MM.1S (cell line): ENCODE measurements around the gene SPI1.

Experiments
- DNase-seq: peaks from one replicate; pipeline ENCODE4 v3.0.0-alpha.2; 2015
- H2AFZ ChIP-seq: fragments of 300-600 bp; sonication (generic); 2 replicates; pipeline ENCODE4 v1.6.0; 2016; ENCODE audit warnings: antibody characterized with exemption, low read length
- H3F3A ChIP-seq: fragments of 300-600 bp; sonication (generic); 2 replicates; pipeline ENCODE4 v1.6.1; 2016; ENCODE audit warnings: mild to moderate bottlenecking, antibody characterized with exemption, low read length, moderate library complexity, mixed read lengths; ENCODE audit not compliant: insufficient read depth
- H3K27ac ChIP-seq: fragments of 300-600 bp; sonication (generic); 2 replicates; pipeline ENCODE4 v1.5.1; 2016; ENCODE audit warnings: mild to moderate bottlenecking, low read length
- H3K27me3 ChIP-seq: fragments of 300-600 bp; sonication (generic); replicated peaks from 2 replicates; pipeline ENCODE4 v1.6.0; 2016; ENCODE audit warnings: low read length; ENCODE audit not compliant: insufficient read depth
- H3K36me3 ChIP-seq: fragments of 300-600 bp; sonication (generic); replicated peaks from 2 replicates; pipeline ENCODE4 v1.6.1; 2016; ENCODE audit warnings: mild to moderate bottlenecking, low read length, mixed read lengths; ENCODE audit not compliant: insufficient read depth
- H3K4me1 ChIP-seq: fragments of 300-600 bp; sonication (generic); 2 replicates; pipeline ENCODE4 v1.6.1; 2016; ENCODE audit warnings: low read length, mixed read lengths
- H3K4me2 ChIP-seq: fragments of 300-600 bp; sonication (generic); 2 replicates; pipeline ENCODE4 v1.6.0; 2016; ENCODE audit warnings: low read depth, low read length
- H3K4me3 ChIP-seq: fragments of 300-600 bp; sonication (generic); 2 replicates; pipeline ENCODE4 v1.5.1; 2016; ENCODE audit warnings: low read length, mixed read lengths
- H3K79me2 ChIP-seq: fragments of 300-600 bp; sonication (generic); 2 replicates; pipeline ENCODE4 v1.6.1; 2016; ENCODE audit warnings: mixed run types, low read length, mixed read lengths
- H3K9ac ChIP-seq: fragments of 300-600 bp; sonication (generic); 2 replicates; pipeline ENCODE4 v1.6.1; 2016; ENCODE audit warnings: low read length, mixed read lengths
- H3K9me2 ChIP-seq: fragments of 300-600 bp; sonication (generic); replicated peaks from 2 replicates; pipeline ENCODE4 v1.6.1; 2016; ENCODE audit warnings: mild to moderate bottlenecking, low read length, mixed read lengths; ENCODE audit not compliant: insufficient read depth
- H3K9me3 ChIP-seq: fragments of 300-600 bp; sonication (generic); replicated peaks from 2 replicates; pipeline ENCODE4 v1.6.1; 2016; ENCODE audit warnings: mild to moderate bottlenecking, low read length, mixed read lengths; ENCODE audit not compliant: insufficient read depth
- H4K20me1 ChIP-seq: fragments of 300-600 bp; sonication (generic); 2 replicates; pipeline ENCODE4 v1.6.1; 2016; ENCODE audit warnings: mild to moderate bottlenecking, low read length, moderate library complexity, mixed read lengths; ENCODE audit not compliant: insufficient read depth
- EZH2 ChIP-seq: fragments of 300-600 bp; sonication (generic); optimal IDR thresholded peaks from 2 replicates; pipeline ENCODE3; 2017; ENCODE audit warnings: low read depth, mild to moderate bottlenecking, antibody characterized with exemption, low read length, mixed read lengths
- EZH2phosphoT487 ChIP-seq: fragments of 300-600 bp; sonication (generic); IDR thresholded peaks from 2 replicates; pipeline ENCODE4 v1.6.1; 2018; ENCODE audit warnings: antibody characterized with exemption, low read length
- TF ChIP-seq, protein P1 (sequence below): fragments of 300-600 bp; sonication (generic); IDR thresholded peaks from 2 replicates; pipeline ENCODE4 v1.5.1; 2016; ENCODE audit warnings: antibody characterized with exemption, low read length, mixed read lengths

The SPI1 gene

DNA sequence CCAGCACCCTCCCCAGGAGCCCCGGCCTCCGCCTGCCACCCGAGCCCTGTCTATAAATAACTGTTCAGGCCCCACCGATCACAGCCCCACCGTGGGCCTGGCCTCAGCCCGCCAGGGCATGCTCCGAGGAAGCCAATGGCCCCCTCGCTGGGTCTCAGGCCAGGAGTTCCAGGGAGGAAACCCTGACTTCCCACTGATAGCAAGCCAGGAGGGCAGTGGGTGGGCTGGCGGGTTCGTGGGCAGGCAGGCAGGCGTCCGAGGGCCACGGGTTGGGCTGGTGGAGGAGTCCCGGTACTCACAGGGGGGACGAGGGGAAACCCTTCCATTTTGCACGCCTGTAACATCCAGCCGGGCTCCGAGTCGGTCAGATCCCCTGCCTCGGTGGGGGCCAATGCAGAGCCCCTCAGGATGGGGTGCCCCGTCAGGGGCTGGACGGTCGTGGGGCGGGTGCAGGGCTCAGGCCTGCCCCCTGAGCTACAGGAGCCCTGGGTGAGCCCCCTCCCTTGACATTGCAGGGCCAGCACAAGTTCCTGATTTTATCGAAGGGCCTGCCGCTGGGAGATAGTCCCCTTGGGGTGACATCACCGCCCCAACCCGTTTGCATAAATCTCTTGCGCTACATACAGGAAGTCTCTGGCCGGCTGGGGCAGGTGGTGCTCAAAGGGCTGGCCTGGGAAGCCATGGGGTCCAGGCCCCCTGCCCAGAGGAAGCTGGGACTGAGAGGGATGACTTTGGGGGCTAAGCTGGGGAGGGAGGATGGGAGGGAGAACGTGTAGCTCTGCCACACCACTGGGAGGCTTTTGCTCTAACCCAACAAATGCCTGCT lies at the start of gene SPI1:
Gene SPI1, minus strand, starts transcription at position 538 of the 826 bp plus-strand sequence. Its CDS starts 194 bp downstream, at position 344.
- Histone ChIP-seq H3F3A (no peaks in the 10 kb centered on the region), H3K4me1 (0 out of 2 replicates have a peak, but pooled peaks cover 7% of the 10 kb centered on the region), H3K9me2 (no peaks in the 10 kb centered on the region), H4K20me1 (no peaks in the 10 kb centered on the region), H3K4me2 (peak within 1 kb of the TSS; percentile 43), H3K9ac (peak within 1 kb of the TSS; percentile 64), H3K36me3 (no peaks in the 10 kb centered on the region), H3K27me3 (no peaks in the 10 kb centered on the region), H3K79me2 (no peaks in the 10 kb centered on the region), H3K4me3 (peak within 1 kb of the TSS; percentile 56), H3K27ac (no peak within 1 kb of the TSS; the same call in 1 of the 2 replicates), H2AFZ (peak within 1 kb of the TSS; percentile 61), H3K9me3 (no peaks in the 10 kb centered on the region)
- DNase-seq, result peak; percentile 19
- TF ChIP-seq EZH2, result no peak
- TF ChIP-seq, protein P1, sequence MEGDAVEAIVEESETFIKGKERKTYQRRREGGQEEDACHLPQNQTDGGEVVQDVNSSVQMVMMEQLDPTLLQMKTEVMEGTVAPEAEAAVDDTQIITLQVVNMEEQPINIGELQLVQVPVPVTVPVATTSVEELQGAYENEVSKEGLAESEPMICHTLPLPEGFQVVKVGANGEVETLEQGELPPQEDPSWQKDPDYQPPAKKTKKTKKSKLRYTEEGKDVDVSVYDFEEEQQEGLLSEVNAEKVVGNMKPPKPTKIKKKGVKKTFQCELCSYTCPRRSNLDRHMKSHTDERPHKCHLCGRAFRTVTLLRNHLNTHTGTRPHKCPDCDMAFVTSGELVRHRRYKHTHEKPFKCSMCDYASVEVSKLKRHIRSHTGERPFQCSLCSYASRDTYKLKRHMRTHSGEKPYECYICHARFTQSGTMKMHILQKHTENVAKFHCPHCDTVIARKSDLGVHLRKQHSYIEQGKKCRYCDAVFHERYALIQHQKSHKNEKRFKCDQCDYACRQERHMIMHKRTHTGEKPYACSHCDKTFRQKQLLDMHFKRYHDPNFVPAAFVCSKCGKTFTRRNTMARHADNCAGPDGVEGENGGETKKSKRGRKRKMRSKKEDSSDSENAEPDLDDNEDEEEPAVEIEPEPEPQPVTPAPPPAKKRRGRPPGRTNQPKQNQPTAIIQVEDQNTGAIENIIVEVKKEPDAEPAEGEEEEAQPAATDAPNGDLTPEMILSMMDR, result no peak
- TF ChIP-seq EZH2phosphoT487, result no peak

DNA sequence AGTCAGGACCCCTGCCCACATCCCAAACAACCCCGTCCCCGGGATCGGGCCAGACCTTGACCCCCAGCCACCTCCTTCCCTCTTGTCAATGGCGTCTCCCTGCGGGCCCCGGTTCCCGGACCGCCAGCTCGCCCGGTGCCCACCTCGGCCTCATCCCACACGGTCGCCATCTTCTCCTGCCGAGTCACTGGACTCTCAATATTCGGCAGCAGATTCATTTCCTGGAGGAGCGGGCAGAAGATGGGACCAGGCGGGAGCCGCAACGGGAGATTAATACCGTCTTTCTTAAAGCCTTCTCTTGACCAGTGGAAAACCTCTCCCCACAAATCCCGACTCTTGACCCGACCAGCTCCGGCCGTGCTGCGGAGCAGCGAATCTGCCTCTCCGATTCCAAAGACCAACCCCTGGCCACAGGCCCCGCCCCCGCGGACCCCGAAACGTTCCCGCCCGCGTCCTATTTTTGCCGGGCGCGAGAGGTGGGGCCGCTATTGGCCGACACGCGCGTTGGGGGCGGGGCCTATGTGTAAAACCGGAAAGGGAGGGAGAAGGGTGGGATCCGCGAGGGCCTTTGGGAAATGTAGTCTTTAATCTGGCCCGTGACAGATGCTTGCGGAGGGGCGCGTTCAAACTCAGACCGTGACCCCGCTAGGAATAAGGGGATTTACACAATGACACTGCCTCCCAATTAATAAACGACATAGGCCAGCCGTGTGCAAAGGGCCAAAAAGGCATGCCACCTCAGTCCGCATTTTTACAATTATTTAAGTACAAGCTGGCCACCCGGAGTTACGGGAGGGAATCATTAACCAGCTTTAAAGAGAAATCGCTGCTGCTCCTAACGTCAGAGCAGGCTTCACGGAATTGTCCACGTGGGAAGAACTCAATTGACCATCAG lies 48.0 kb upstream of the SPI1 start, which contains the start of gene PSMC3:
Gene PSMC3, minus strand, starts transcription at position 378 of the 895 bp plus-strand sequence. Its CDS starts 160 bp downstream, at position 218.
- Histone ChIP-seq H3K4me2 (peak within 1 kb of the TSS; percentile 92), H3K27ac (peak within 1 kb of the TSS; percentile 71), H2AFZ (peak within 1 kb of the TSS; percentile 99), H3K9ac (peak within 1 kb of the TSS; percentile 99), H3K4me1 (peaks cover 11% of the 10 kb centered on the region), H3K79me2 (peaks cover 41% of the 10 kb centered on the region), H3K9me2 (no peaks in the 10 kb centered on the region), H3K9me3 (no peaks in the 10 kb centered on the region), H4K20me1 (no peaks in the 10 kb centered on the region), H3K27me3 (no peaks in the 10 kb centered on the region), H3K36me3 (0 out of 2 replicates have a peak, but pooled peaks cover 16% of the 10 kb centered on the region), H3K4me3 (peak within 1 kb of the TSS; percentile 98), H3F3A (0 out of 2 replicates have a peak, but pooled peaks cover 2% of the 10 kb centered on the region)
- TF ChIP-seq EZH2phosphoT487, result no peak
- DNase-seq, result peak; percentile 97

DNA sequence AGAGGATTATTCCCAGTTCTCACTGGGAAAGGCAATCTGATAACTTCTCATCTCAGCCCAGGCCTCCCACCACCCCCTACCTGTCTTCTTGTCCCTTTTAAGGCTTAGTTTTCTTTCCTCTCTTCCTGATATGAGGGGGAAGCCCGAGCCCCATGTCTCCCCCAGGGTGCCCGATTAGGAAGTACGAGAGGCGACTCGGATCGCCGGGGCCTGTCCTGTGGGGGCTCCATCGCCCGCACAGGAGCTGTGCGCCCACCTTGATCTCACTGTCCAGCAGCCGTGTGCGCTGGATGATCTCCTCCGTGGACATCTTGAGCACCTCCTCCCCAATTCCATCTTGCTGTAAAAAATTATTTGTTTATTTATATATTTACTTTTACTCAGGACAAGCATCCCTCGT lies 47.3 kb upstream of the SPI1 start:
- Histone ChIP-seq H3K9me3 (no peaks in the 10 kb centered on the region), H3K4me3 (peak overlapping the region; percentile 98), H3F3A (0 out of 2 replicates have a peak, but pooled peaks cover 2% of the 10 kb centered on the region), H4K20me1 (no peaks in the 10 kb centered on the region), H3K4me1 (peaks cover 11% of the 10 kb centered on the region), H3K36me3 (peaks cover 17% of the 10 kb centered on the region; the same call in 1 of the 2 replicates), H2AFZ (peak overlapping the region; percentile 99), H3K27ac (peak overlapping the region; percentile 71; the same call in 1 of the 2 replicates), H3K79me2 (peaks cover 42% of the 10 kb centered on the region), H3K4me2 (peak overlapping the region; percentile 89), H3K27me3 (no peaks in the 10 kb centered on the region), H3K9ac (peak overlapping the region; percentile 99), H3K9me2 (no peaks in the 10 kb centered on the region)
- TF ChIP-seq, protein P1, result no peak
- TF ChIP-seq EZH2, result no peak
- TF ChIP-seq EZH2phosphoT487, result no peak
- DNase-seq, result no peak
